Hair follicular keratinocyte (primary cell): Measurements from ENCODE around the gene SYNGR3. TPM values are rescaled to one million over a fixed set of nuclear protein-coding genes. Genes with fewer than 3 reads are reported as not detected.

Source experiments
- total RNA-seq: library from RNA; depleted of rRNA; stranded (reverse); fragments of >200 nt; gene quantifications from 2 replicates; pipeline ENCODE4 v1.2.3, GENCODE V29; 2015

The SYNGR3 gene, protein sequence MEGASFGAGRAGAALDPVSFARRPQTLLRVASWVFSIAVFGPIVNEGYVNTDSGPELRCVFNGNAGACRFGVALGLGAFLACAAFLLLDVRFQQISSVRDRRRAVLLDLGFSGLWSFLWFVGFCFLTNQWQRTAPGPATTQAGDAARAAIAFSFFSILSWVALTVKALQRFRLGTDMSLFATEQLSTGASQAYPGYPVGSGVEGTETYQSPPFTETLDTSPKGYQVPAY
- total RNA-seq: 0.68 and 5.4 TPM in 2 replicates

GRCh38 chr16:1989209-1990100 lies at the start of gene SYNGR3:
TSS of gene SYNGR3 (plus strand) at chr16:1989970. CDS start at chr16:1990103, 133 bp downstream.

GRCh38 chr16:1942810-1943726 lies 46.7 kb upstream of the SYNGR3 start, which contains the start of gene MSRB1:
TSS of gene MSRB1 (minus strand) at chr16:1943199. CDS start at chr16:1943156, 43 bp downstream.

DNA sequence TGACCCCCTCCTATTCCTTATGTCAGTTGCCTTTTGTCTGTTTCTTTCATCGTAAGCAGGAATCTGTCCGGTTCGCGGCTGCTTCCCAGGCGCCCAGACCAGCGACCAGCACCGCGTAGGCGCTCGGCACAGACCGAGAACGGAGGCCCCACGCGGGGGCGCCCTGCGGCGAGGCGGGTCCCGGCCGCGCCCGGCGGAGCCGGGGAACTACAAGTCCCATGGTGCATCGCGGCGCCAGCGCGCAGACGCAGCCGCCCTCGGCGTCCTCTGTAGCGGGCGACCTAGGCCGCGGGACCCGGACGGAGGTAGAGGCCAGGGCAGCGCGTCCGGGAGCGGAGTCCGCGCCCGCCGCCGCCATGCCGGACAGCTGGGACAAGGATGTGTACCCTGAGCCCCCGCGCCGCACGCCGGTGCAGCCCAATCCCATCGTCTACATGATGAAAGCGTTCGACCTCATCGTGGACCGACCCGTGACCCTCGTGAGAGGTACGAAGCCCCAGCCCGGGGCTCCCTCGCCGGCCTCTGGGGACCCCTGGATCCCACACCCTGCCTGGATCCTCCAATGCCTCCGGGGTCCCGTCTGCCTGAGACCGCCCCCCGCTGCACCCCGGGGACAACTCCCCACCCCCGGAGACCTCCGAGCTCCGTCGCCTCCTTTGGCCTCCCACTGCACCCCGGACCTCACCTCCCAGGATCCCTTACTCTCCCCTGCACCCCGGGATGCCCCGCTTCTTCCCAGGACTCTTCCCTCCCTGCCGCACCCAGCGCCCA lies 30.3 kb upstream of the SYNGR3 start, which contains the start of gene NDUFB10:
Gene NDUFB10 (plus strand): TSS at position 270 of the 771 bp plus-strand sequence. CDS start 87 bp downstream, at position 357.

DNA sequence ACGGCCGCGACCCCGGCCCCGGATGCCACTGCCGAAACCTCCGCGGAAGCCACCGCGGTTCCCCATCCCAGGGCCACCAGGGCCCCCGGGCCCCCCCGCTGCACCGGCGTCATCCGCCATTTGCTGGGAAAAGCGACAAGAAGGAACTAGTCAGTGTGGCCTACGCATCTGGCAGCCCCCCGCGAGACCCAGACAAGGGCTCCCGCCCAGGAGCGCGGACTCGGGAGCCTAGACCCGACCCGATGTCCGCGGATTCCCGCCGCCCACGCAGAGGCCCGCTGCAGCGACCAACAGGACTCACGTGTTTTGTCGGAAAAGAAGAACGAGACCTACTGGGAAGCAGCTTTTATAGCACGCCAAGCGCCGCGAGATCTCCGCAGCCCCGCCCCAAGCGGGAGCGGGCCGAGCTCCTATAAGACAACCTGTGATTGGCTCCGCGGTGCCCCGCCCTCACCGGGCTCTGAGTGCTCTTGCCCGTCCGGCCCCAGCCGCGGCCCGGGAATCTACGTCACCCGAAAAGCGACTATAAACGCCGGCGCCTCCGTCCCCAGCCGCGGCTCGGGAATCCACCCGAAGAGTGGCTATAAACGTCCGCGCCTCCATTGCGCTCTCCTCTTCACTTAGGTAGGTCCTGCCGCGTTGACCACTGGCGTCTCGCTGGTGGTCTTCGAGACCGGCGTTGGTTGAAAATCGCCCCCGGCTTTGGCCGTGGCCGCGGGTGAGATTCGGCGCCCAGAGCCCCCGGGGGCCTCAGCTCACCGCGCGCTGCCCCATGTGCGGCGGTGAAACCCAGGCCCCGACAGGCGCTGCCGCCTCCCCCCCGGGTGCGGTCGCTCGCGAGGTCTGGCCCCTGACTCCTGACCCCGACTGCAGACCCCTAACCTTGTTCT lies 25.0 kb upstream of the SYNGR3 start, which contains the start of gene RPS2:
Gene RPS2 (minus strand): TSS at position 321 of the 890 bp plus-strand sequence. CDS start 201 bp downstream, at position 120.

DNA sequence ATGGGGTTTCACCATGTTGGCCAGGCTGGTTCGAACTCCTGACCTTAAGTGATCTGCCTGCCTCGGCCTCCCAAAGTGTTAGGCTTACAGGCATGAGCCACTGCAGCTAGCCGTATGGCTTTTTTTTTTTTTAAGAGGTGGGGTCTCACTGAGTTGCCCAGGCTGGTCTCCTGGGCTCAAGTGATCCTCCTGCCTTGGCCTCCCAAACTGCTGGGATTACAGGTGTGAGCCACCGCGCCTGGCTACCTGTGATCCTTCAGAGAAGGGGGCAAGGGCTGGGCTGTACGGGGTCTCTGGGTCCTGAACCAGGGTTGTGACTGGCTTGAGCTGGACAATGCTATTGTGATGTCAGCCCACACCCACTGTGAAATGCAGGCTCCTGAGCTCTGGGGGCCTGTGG lies 23.3 kb upstream of the SYNGR3 start, which contains the start of gene RNF151:
Gene RNF151 (plus strand): TSS at position 397 of the 400 bp plus-strand sequence. CDS start 26 bp downstream, outside the sequence.

GRCh38 chr16:1971796-1972489 lies 17.8 kb upstream of the SYNGR3 start, which contains the start of gene TBL3:
TSS of gene TBL3 (plus strand) at chr16:1972053. CDS start at chr16:1972165, 112 bp downstream.

DNA sequence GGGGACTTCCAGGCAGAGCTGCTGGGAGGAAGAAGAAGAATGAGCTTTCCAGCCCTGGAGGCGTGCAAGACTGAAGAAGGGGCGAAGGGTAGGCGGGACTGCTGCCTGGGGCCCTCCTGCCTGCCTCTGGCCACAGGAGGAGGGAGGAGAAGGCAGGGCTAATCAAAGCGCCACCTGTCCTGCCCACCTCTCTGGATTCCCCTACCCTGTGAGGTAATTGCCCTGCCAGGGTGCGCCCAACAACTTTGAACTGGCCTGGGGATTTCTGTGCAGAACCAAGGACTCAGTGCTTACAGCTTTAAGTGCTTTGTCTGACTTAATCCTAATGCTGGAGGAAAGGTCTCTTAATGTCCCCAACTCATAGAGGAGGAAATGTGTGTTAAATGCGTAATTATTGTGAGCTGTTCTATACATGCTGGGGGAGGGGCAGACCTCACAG lies 8.4 kb upstream of the SYNGR3 start, which contains the start of gene NOXO1:
Gene NOXO1 (minus strand): TSS at position 72 of the 439 bp plus-strand sequence. CDS start 290 bp downstream, outside the sequence.

DNA sequence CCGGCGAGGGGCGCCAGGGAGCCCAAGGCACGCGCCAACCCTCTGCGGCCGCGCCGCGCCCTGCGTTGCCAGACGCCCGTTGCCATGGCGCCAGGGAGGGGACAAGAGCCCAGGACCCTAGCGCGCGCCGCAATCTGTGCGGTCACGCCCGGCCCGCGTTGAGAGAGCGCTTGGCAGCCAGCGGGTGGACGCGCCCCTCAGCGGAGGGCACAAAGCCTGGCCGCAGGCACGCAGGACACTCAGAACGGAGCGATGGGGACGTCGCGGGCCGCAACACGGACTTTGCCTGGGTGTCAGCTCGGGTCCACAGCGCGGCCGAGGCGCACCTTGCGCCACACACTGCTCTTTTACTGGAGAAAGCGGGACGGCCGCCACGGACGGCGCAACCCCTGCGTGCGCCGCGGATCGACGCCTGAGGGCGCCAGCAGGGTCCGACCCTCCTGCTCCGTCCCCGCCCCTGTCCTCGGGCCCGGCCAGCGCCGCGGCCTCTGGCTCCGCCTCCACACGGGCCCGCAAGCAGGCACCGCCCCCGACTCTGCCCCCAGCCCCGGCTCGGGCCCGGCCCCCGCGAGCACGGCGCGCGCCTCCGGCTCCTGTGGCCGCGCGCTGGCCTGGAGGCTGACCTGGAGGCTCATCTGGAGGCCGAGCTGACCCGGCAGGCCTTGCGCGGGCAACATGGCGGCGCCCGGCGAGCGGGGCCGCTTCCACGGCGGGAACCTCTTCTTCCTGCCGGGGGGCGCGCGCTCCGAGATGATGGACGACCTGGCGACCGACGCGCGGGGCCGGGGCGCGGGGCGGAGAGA lies 6.0 kb upstream of the SYNGR3 start, which contains the start of gene GFER:
Gene GFER (plus strand): TSS at position 650 of the 803 bp plus-strand sequence. CDS start 26 bp downstream, at position 676.

GRCh38 chr16:2009791-2010510 lies 20.2 kb downstream of the SYNGR3 start, which contains the start of gene ZNF598:
TSS of gene ZNF598 (minus strand) at chr16:2009821.

DNA sequence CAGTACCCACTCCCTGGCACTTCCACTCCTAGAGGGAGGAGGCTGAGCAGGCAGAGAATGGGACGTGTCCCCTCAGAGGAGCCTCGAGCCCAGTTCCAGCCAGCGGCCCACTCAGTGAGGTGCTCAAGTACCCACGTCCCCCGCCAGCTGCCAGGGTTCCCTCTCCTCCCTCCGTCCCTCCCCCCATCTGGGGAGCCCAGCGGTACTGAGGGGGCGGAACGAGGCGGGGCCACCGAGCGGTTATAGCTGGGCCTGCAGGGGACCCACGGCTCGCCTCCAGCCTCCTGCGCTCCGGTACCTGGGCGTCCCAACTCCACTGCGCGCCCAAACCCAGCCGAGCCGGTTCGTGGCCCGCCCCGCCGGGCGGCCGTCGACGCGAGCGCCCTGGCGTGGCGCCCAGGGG lies 29.7 kb downstream of the SYNGR3 start, which contains the start of gene NPW:
Gene NPW (plus strand): TSS at position 268 of the 403 bp plus-strand sequence.

DNA sequence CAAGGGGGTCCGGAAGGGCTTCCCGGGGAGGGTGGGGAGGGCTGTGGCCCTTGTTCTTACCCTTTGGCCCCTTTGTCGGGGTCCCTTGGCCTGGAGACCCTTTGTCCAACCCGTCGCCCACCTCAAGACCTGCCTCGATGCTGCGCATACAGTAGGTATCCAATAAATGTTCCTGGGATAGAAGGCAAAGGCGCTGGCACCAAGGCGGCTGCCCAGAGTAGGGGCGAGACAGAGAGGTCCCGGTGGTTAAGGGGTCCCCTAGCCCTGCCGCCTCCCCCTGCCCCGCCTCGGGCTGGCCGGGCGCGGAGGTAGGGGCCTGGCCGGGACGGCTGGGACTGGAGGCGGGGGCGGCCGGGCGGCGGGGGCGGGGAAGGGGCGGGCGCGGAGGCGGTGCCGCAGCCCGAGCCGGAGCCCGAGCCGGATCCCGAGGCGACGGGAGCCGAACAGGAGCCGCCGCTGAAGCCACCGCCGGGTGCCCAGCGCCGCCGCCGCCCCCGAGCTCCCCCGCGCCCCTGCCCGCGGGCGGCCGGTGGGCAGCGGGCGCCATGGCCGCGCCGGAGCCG lies 36.8 kb downstream of the SYNGR3 start, which contains the start of gene NHERF2:
Gene NHERF2 (plus strand): TSS at position 442 of the 563 bp plus-strand sequence. CDS start 104 bp downstream, at position 546.

Other genes starting within 250 kb of the SYNGR3 start
- gene NME3, start 218.4 kb upstream of the SYNGR3 start, total RNA-seq: 53.2 and 65.0 TPM in 2 replicates
- 2.6 and 3.3 TPM in 2 replicates for gene EME2, start 217.2 kb upstream of the SYNGR3 start, total RNA-seq
- gene MRPS34, start 216.8 kb upstream of the SYNGR3 start, total RNA-seq: 136 and 217 TPM in 2 replicates
- gene SPSB3, start 207.4 kb upstream of the SYNGR3 start, total RNA-seq: 29.6 and 50.4 TPM in 2 replicates
- 95.2 and 178 TPM in 2 replicates for gene NUBP2, start 207.0 kb upstream of the SYNGR3 start, total RNA-seq
- gene IGFALS, start 196.3 kb upstream of the SYNGR3 start, total RNA-seq: not detected in 2 replicates
- gene HAGH, start 163.1 kb upstream of the SYNGR3 start, total RNA-seq: 59.8 and 73.5 TPM in 2 replicates
- 32.2 and 34.9 TPM in 2 replicates for gene FAHD1, start 162.8 kb upstream of the SYNGR3 start, total RNA-seq
- 0.08 TPM in 1 of 2 replicates, not detected in the other for gene MEIOB, start 117.8 kb upstream of the SYNGR3 start, total RNA-seq
- not detected in 2 replicates for gene HS3ST6, start 71.6 kb upstream of the SYNGR3 start, total RNA-seq
- gene MSRB1, start 46.8 kb upstream of the SYNGR3 start, total RNA-seq: 6.3 and 6.4 TPM in 2 replicates
- gene RPL3L, start 35.3 kb upstream of the SYNGR3 start, total RNA-seq: 0.55 TPM in 1 of 2 replicates, not detected in the other
- 168 and 283 TPM in 2 replicates for gene NDUFB10, start 30.4 kb upstream of the SYNGR3 start, total RNA-seq
- 4,608 and 4,861 TPM in 2 replicates for gene RPS2, start 25.1 kb upstream of the SYNGR3 start, total RNA-seq
- gene RNF151, start 23.1 kb upstream of the SYNGR3 start, total RNA-seq: 0.16 TPM in 1 of 2 replicates, not detected in the other
- gene TBL3, start 17.9 kb upstream of the SYNGR3 start, total RNA-seq: 85.0 and 114 TPM in 2 replicates
- gene NOXO1, start 8.5 kb upstream of the SYNGR3 start, total RNA-seq: 1.2 and 2.1 TPM in 2 replicates
- 21.3 and 23.3 TPM in 2 replicates for gene GFER, start 5.8 kb upstream of the SYNGR3 start, total RNA-seq
- gene ZNF598, start 19.9 kb downstream of the SYNGR3 start, total RNA-seq: 62.8 and 87.5 TPM in 2 replicates
- 0.68 TPM in 1 of 2 replicates, not detected in the other for gene NPW, start 29.8 kb downstream of the SYNGR3 start, total RNA-seq
- 7.6 and 7.9 TPM in 2 replicates for gene NHERF2, start 36.9 kb downstream of the SYNGR3 start, total RNA-seq
- gene NTHL1, start 57.9 kb downstream of the SYNGR3 start, total RNA-seq: 23.2 and 40.5 TPM in 2 replicates
- gene TSC2, start 58.0 kb downstream of the SYNGR3 start, total RNA-seq: 22.3 and 23.4 TPM in 2 replicates
- gene PKD1, start 145.9 kb downstream of the SYNGR3 start, total RNA-seq: 44.1 and 44.7 TPM in 2 replicates
- not detected in 2 replicates for gene RAB26, start 158.7 kb downstream of the SYNGR3 start, total RNA-seq
- 70.1 and 85.1 TPM in 2 replicates for gene TRAF7, start 165.8 kb downstream of the SYNGR3 start, total RNA-seq
- gene CASKIN1, start 206.6 kb downstream of the SYNGR3 start, total RNA-seq: under 0.01 and 0.16 TPM in 2 replicates
- gene MLST8, start 215.5 kb downstream of the SYNGR3 start, total RNA-seq: 94.2 and 110 TPM in 2 replicates
- gene BRICD5, start 220.9 kb downstream of the SYNGR3 start, total RNA-seq: 0.55 and 2.0 TPM in 2 replicates
- gene PGP, start 224.9 kb downstream of the SYNGR3 start, total RNA-seq: 18.6 and 24.5 TPM in 2 replicates
- gene E4F1, start 233.6 kb downstream of the SYNGR3 start, total RNA-seq: 24.7 and 29.4 TPM in 2 replicates
- gene DNASE1L2, start 246.5 kb downstream of the SYNGR3 start, total RNA-seq: 0.78 TPM in 1 of 2 replicates, not detected in the other